ENCODE measurements around the gene KDSR. TPM values are rescaled to one million over a fixed set of nuclear protein-coding genes. Genes with fewer than 3 reads are reported as not detected.

KDSR gene
- total RNA-seq, 1 donor from 2014 or later = 42.0 TPM

GRCh38 chr18:63320123-63320974 lies 46.7 kb downstream of the KDSR start:
- DNase-seq (ENCODE audit: extremely low spot score in 2 of 2) = no peak

DNA sequence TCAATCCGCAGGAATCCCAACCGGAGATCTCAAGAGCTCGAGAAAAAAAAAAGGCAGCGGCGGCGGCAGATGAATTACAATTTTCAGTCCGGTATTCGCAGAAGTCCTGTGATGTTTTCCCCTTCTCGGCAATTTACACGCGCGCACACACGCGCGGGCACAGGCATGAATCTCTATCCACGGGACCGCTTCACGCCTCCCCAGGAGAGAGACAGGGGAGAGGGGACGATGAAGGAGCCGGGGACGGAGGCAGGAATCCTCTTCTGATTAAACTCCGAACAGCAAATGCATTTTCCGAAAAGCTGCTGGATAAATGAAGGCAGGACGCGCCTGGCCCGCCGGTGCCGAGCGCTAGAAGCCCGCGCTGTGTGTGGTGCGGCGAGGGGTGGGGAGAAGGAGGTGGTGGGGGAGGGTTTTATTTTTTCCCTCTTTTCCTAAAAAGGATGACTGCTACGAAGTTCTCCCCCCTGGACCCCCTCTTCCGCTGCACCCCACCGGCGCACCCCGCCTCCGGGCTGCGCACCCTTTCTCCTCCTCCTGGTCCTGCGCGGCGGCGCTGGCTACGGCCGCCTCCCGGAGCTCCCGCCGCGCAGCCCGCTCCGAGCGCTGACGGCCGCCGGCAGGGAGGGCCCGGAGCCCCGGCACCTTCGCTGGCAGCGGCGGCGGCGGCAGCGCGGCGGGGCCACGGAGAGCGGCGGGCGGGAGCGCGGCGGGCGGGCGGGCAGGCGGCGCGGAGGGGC lies 47.5 kb downstream of the KDSR start, which contains the start of gene BCL2:
Gene BCL2, minus strand, starts transcription at position 387 of the 740 bp plus-strand sequence.
- Histone ChIP-seq H3K27me3 (no peaks in the 10 kb centered on the region), H3K4me3 (peak within 1 kb of the TSS; percentile 63 to 84), H3K27ac (peak within 1 kb of the TSS; percentile 93), H3K9me3 (no peaks in the 10 kb centered on the region), H3K4me1 (peaks cover 35% of the 10 kb centered on the region), H3K36me3 (no peaks in the 10 kb centered on the region)
- TF ChIP-seq POLR2AphosphoS5 (IDR thresholded peaks at IDR 0.05; ENCODE audit: insufficient read depth in 1 of 2, low read depth in 1 of 2) (peak in 1 of 2 donors; percentile 63), POLR2A (IDR thresholded peaks at IDR 0.05) (no peak)
- TF ChIP-seq, protein P1, sequence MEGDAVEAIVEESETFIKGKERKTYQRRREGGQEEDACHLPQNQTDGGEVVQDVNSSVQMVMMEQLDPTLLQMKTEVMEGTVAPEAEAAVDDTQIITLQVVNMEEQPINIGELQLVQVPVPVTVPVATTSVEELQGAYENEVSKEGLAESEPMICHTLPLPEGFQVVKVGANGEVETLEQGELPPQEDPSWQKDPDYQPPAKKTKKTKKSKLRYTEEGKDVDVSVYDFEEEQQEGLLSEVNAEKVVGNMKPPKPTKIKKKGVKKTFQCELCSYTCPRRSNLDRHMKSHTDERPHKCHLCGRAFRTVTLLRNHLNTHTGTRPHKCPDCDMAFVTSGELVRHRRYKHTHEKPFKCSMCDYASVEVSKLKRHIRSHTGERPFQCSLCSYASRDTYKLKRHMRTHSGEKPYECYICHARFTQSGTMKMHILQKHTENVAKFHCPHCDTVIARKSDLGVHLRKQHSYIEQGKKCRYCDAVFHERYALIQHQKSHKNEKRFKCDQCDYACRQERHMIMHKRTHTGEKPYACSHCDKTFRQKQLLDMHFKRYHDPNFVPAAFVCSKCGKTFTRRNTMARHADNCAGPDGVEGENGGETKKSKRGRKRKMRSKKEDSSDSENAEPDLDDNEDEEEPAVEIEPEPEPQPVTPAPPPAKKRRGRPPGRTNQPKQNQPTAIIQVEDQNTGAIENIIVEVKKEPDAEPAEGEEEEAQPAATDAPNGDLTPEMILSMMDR (IDR thresholded peaks at IDR 0.05) = no peak
- DNase-seq (ENCODE audit: extremely low spot score in 2 of 2) = no peak
- intact Hi-C loops (cut with DNase I) = loop anchor here (5.0 to 10.0 kb wide), 3 partner anchors 55 to 292 kb away; no protein-coding TSS in a partner anchor

More at GRCh38 chr18:63320123-63320974, 46.7 kb downstream of the KDSR start:
- no peak for TF ChIP-seq POLR2AphosphoS5 (IDR thresholded peaks at IDR 0.05; ENCODE audit: insufficient read depth in 1 of 2, low read depth in 1 of 2)
- Histone ChIP-seq H3K36me3 (no peaks in the 10 kb centered on the region), H3K9me3 (no peaks in the 10 kb centered on the region), H3K4me3 (peak overlapping the region; percentile 63 to 84), H3K27ac (peak overlapping the region; percentile 91), H3K27me3 (no peaks in the 10 kb centered on the region), H3K4me1 (peaks cover 28% of the 10 kb centered on the region)
- intact Hi-C loops (cut with DNase I) = loop anchor here (5.0 kb wide), 1 partner anchor 293 kb away; no protein-coding TSS in a partner anchor

DNA sequence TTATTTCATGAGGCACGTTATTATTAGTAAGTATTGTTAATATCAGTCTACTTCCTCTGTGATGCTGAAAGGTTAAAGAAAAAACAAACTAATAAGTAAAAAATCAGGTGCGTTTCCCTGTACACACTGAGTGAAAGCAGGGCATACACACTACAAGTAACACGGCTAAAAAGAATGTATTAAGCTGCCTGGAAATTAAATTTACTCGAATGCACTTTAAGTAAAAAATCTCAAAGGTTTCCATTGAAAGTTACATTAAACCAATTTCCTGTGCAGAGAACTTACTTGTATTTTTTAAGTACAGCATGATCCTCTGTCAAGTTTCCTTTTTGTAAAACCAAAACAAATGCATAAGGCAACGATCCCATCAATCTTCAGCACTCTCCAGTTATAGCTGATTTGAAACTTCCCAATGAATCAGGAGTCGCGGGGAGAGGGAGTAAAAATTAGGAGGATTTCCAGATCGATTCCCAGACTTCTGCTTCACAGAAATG lies 48.1 kb downstream of the KDSR start:
- no peak for TF ChIP-seq POLR2A (IDR thresholded peaks at IDR 0.05)
- no peak for TF ChIP-seq POLR2AphosphoS5 (IDR thresholded peaks at IDR 0.05; ENCODE audit: insufficient read depth in 1 of 2, low read depth in 1 of 2)
- TF ChIP-seq, protein P1 (IDR thresholded peaks at IDR 0.05) = no peak
- Histone ChIP-seq H3K4me1 (peaks cover 40% of the 10 kb centered on the region), H3K27me3 (no peaks in the 10 kb centered on the region), H3K27ac (peak overlapping the region; percentile 93), H3K36me3 (no peaks in the 10 kb centered on the region), H3K9me3 (no peaks in the 10 kb centered on the region), H3K4me3 (peak overlapping the region; percentile 63 to 84)
- intact Hi-C loops (cut with DNase I) = loop anchor here (5.0 to 10.0 kb wide), 2 partner anchors 54 to 82 kb away; no protein-coding TSS in a partner anchor
- DNase-seq (ENCODE audit: extremely low spot score in 2 of 2) = no peak

DNA sequence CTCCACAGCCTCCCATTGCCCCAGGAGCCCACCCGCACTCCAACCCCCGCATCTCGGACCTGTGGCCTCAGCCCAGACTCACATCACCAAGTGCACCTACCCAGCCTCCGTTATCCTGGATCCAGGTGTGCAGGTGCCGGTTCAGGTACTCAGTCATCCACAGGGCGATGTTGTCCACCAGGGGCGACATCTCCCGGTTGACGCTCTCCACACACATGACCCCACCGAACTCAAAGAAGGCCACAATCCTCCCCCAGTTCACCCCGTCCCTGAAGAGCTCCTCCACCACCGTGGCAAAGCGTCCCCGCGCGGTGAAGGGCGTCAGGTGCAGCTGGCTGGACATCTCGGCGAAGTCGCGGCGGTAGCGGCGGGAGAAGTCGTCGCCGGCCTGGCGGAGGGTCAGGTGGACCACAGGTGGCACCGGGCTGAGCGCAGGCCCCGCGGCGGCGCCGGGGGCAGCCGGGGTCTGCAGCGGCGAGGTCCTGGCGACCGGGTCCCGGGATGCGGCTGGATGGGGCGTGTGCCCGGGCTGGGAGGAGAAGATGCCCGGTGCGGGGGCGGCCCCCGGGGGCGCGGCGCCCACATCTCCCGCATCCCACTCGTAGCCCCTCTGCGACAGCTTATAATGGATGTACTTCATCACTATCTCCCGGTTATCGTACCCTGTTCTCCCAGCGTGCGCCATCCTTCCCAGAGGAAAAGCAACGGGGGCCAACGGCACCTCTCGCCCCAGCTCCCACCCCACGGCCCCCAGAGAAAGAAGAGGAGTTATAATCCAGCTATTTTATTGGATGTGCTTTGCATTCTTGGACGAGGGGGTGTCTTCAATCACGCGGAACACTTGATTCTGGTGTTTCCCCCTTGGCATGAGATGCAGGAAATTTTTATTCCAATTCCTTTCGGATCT lies 48.8 kb downstream of the KDSR start:
- intact Hi-C loops (cut with DNase I) = loop anchor here (5.0 to 10.0 kb wide), 2 partner anchors 53 to 81 kb away; no protein-coding TSS in a partner anchor
- Histone ChIP-seq H3K27ac (peak overlapping the region; percentile 93), H3K4me3 (peak overlapping the region; percentile 63 to 84), H3K4me1 (peaks cover 46% of the 10 kb centered on the region), H3K36me3 (no peaks in the 10 kb centered on the region), H3K9me3 (no peaks in the 10 kb centered on the region), H3K27me3 (no peaks in the 10 kb centered on the region)
- peak in 1 of 2 donors; percentile 54 for TF ChIP-seq POLR2AphosphoS5 (IDR thresholded peaks at IDR 0.05; ENCODE audit: insufficient read depth in 1 of 2, low read depth in 1 of 2)
- TF ChIP-seq POLR2A (IDR thresholded peaks at IDR 0.05) = no peak
- TF ChIP-seq, protein P1 (IDR thresholded peaks at IDR 0.05) = peak; percentile 50 to 78 (median 67)
- DNase-seq (ENCODE audit: extremely low spot score in 2 of 2) = no peak
